ENCODE measurements around the gene FAM118A.
"Not testable (repeated sequence)": the region's sequence is repeated elsewhere in the genome, so short reads cannot be mapped to it uniquely, and the experiment has no call there.

Gene FAM118A

DNA sequence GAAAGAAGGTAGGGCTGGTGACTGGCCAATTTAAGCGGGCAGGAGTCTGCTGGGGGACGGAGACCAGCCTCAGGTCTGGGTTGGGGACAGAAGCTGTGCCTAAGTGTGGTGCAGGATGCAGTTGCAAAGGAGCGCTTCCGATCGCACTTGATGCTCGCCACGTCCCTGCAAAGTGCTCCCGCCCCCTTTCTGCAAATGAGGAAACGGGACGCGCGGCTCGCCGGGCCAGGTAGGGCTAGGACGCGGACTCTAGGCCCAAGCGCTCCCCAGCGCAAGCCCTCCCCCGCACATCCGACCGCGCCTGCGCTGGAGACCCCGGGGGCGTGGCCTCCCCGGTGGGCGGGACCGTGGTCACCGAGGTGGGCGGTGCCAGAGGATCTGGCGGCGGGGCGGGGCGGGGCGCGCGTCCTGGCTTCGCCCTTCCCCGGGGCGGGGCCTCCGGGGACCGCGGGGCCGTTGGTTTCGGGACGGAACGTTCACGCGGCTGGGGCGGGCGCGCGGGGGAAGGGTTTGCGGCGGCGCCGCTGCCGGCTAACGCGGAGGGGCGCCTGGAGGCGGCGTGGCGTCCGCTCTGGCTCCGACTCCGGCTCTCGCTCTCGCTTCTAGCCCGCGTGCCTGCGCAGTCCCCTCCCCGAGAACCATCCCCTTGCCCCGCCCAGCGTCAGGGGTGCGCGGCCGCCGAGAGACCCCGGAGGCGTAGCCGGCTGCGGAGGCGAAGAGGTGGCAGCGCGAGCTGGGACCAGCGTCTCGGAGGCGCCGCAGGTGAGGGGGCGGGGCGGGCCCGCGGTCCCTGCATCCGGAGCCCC is at the start of gene FAM118A:
TSS of gene FAM118A (plus strand) at position 513 of the 806 bp plus-strand sequence. CDS start 12,446 bp downstream, outside the sequence.
- Histone ChIP-seq H3K4me3 (ENCODE audit: low read length in 2 of 2) (peak within 1 kb of the TSS; percentile 79 to 80), H3K27me3 (ENCODE audit: control insufficient read depth in 2 of 2, insufficient read depth in 2 of 2, low read length in 2 of 2) (no peaks in the 10 kb centered on the region), H3K27ac (ENCODE audit: low read depth in 2 of 2, low read length in 2 of 2) (peak within 1 kb of the TSS; percentile 95 to 96), H3K4me1 (ENCODE audit: control insufficient read depth in 2 of 2, insufficient read depth in 2 of 2, low read length in 2 of 2) (peaks cover 24 to 31% of the 10 kb centered on the region in 2 donors), H3K9ac (ENCODE audit: low read depth in 1 of 2, low read length in 2 of 2) (peak within 1 kb of the TSS; percentile 83 to 85), H3K36me3 (ENCODE audit: control insufficient read depth in 2 of 2, insufficient read depth in 2 of 2, low read length in 2 of 2) (peaks cover 0 to 6% of the 10 kb centered on the region in 2 donors), H3K9me3 (ENCODE audit: control insufficient read depth in 2 of 2, low read length in 2 of 2) (no peaks in the 10 kb centered on the region)

DNA sequence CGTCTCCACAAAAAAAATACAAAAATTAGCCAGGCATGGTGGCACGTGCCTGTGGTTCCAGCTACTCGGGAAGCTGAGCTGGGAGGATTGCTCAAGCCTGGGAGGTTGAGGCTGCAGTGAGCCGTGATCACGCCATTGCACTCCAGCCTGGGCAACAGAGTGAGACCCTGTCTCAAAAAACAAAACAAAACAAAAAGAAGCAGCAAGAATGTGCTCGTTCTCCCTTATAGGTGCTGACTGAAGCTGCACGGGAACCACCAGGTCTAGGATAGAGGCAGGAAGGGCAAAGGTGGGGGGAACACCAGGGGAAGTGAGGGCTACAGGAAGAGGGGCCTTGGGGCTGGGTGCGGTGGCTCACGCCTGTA is 49.4 kb upstream of the FAM118A start:
- peaks cover 11 to 17% of the 10 kb centered on the region in 2 donors for H3K4me1 ChIP-seq (ENCODE audit: control insufficient read depth in 2 of 2, insufficient read depth in 2 of 2, low read length in 2 of 2)
- H3K9ac ChIP-seq (ENCODE audit: low read depth in 1 of 2, low read length in 2 of 2); H3K27me3 ChIP-seq (ENCODE audit: control insufficient read depth in 2 of 2, insufficient read depth in 2 of 2, low read length in 2 of 2); H3K36me3 ChIP-seq (ENCODE audit: control insufficient read depth in 2 of 2, insufficient read depth in 2 of 2, low read length in 2 of 2); H3K4me3 ChIP-seq (ENCODE audit: low read length in 2 of 2); H3K9me3 ChIP-seq (ENCODE audit: control insufficient read depth in 2 of 2, low read length in 2 of 2); H3K27ac ChIP-seq (ENCODE audit: low read depth in 2 of 2, low read length in 2 of 2): not testable (repeated sequence)

- H3K27me3 ChIP-seq (ENCODE audit: control insufficient read depth in 2 of 2, insufficient read depth in 2 of 2, low read length in 2 of 2): no peaks in the 10 kb centered on the region
- H3K27ac ChIP-seq (ENCODE audit: low read depth in 2 of 2, low read length in 2 of 2): no peak overlapping the region
- H3K36me3 ChIP-seq (ENCODE audit: control insufficient read depth in 2 of 2, insufficient read depth in 2 of 2, low read length in 2 of 2): no peaks in the 10 kb centered on the region
- no peak overlapping the region for H3K4me3 ChIP-seq (ENCODE audit: low read length in 2 of 2)
- H3K9ac ChIP-seq (ENCODE audit: low read depth in 1 of 2, low read length in 2 of 2): no peak overlapping the region
- H3K9me3 ChIP-seq (ENCODE audit: control insufficient read depth in 2 of 2, low read length in 2 of 2): no peaks in the 10 kb centered on the region
- H3K4me1 ChIP-seq (ENCODE audit: control insufficient read depth in 2 of 2, insufficient read depth in 2 of 2, low read length in 2 of 2): peaks cover 11 to 17% of the 10 kb centered on the region in 2 donors
These were observed 48.2 kb upstream of the FAM118A start for GRCh38 chr22:45261407-45262088.

- H3K9me3 ChIP-seq (ENCODE audit: control insufficient read depth in 2 of 2, low read length in 2 of 2): no peaks in the 10 kb centered on the region
- no peak overlapping the region for H3K4me3 ChIP-seq (ENCODE audit: low read length in 2 of 2)
- peaks cover 11 to 17% of the 10 kb centered on the region in 2 donors for H3K4me1 ChIP-seq (ENCODE audit: control insufficient read depth in 2 of 2, insufficient read depth in 2 of 2, low read length in 2 of 2)
- peak overlapping the region in 1 of 2 donors; percentile 63 for H3K27ac ChIP-seq (ENCODE audit: low read depth in 2 of 2, low read length in 2 of 2)
- no peak overlapping the region for H3K9ac ChIP-seq (ENCODE audit: low read depth in 1 of 2, low read length in 2 of 2)
- no peaks in the 10 kb centered on the region for H3K27me3 ChIP-seq (ENCODE audit: control insufficient read depth in 2 of 2, insufficient read depth in 2 of 2, low read length in 2 of 2)
- H3K36me3 ChIP-seq (ENCODE audit: control insufficient read depth in 2 of 2, insufficient read depth in 2 of 2, low read length in 2 of 2): no peaks in the 10 kb centered on the region
These were observed 47.4 kb upstream of the FAM118A start for GRCh38 chr22:45262195-45262930.

GRCh38 chr22:45262931-45263462 is 46.7 kb upstream of the FAM118A start:
- H3K27ac ChIP-seq (ENCODE audit: low read depth in 2 of 2, low read length in 2 of 2): peak overlapping the region in 1 of 2 donors; percentile 63

DNA sequence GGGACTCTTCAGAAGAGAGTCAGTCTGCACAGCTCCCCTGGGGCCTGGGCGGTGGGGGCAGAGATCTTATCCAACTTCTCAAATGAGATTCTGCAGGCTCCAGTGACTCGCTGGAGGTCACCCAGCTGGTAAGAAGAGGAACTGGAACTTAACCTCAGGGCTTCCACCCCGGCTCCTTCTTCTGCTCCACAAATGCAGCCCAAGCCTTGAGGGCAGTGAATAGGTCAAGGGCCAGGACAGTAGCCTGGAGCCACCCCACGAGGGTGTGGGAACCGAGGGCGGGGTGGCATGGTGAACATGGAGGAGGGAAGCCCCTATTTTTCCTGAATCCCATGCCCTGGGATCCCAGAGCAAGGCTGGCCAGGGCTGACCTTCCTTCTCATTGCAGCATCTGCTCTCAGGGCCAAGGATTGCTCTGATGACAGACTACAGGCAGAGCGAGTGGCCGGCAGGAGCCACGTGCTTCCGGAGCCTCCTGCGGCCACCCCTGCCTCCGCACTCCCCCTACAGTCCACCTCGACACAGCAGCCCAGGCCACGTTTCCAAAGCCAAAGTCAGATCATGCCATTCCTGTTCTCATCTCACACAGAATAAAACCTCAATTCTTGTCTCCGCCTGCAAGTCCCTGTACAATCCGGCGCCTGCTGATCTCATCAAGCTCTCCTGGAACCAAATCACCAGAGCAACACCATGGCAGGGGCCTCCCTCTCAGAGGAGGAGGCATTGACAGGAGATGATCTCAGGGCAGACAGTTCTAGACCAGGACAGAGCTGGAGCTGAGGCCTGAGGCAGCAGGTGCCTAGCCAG is 46.1 kb upstream of the FAM118A start:
- H3K4me3 ChIP-seq (ENCODE audit: low read length in 2 of 2): no peak overlapping the region
- H3K9ac ChIP-seq (ENCODE audit: low read depth in 1 of 2, low read length in 2 of 2): peak overlapping the region in 1 of 2 donors; percentile 24
- H3K27me3 ChIP-seq (ENCODE audit: control insufficient read depth in 2 of 2, insufficient read depth in 2 of 2, low read length in 2 of 2): no peaks in the 10 kb centered on the region
- H3K9me3 ChIP-seq (ENCODE audit: control insufficient read depth in 2 of 2, low read length in 2 of 2): no peaks in the 10 kb centered on the region
- no peaks in the 10 kb centered on the region for H3K36me3 ChIP-seq (ENCODE audit: control insufficient read depth in 2 of 2, insufficient read depth in 2 of 2, low read length in 2 of 2)
- peak overlapping the region in 1 of 2 donors; percentile 63 for H3K27ac ChIP-seq (ENCODE audit: low read depth in 2 of 2, low read length in 2 of 2)
- H3K4me1 ChIP-seq (ENCODE audit: control insufficient read depth in 2 of 2, insufficient read depth in 2 of 2, low read length in 2 of 2): peaks cover 12 to 19% of the 10 kb centered on the region in 2 donors

More at GRCh38 chr22:45262931-45263462, 46.7 kb upstream of the FAM118A start:
- Histone ChIP-seq H3K4me1 (ENCODE audit: control insufficient read depth in 2 of 2, insufficient read depth in 2 of 2, low read length in 2 of 2) (peaks cover 11 to 17% of the 10 kb centered on the region in 2 donors), H3K4me3 (ENCODE audit: low read length in 2 of 2) (no peak overlapping the region), H3K36me3 (ENCODE audit: control insufficient read depth in 2 of 2, insufficient read depth in 2 of 2, low read length in 2 of 2) (no peaks in the 10 kb centered on the region), H3K27me3 (ENCODE audit: control insufficient read depth in 2 of 2, insufficient read depth in 2 of 2, low read length in 2 of 2) (no peaks in the 10 kb centered on the region), H3K9ac (ENCODE audit: low read depth in 1 of 2, low read length in 2 of 2) (no peak overlapping the region), H3K9me3 (ENCODE audit: control insufficient read depth in 2 of 2, low read length in 2 of 2) (no peaks in the 10 kb centered on the region)

GRCh38 chr22:45265535-45265934 is 44.2 kb upstream of the FAM118A start:
- no peak overlapping the region for H3K4me3 ChIP-seq (ENCODE audit: low read length in 2 of 2)
- H3K9me3 ChIP-seq (ENCODE audit: control insufficient read depth in 2 of 2, low read length in 2 of 2): no peaks in the 10 kb centered on the region
- no peaks in the 10 kb centered on the region for H3K27me3 ChIP-seq (ENCODE audit: control insufficient read depth in 2 of 2, insufficient read depth in 2 of 2, low read length in 2 of 2)
- H3K36me3 ChIP-seq (ENCODE audit: control insufficient read depth in 2 of 2, insufficient read depth in 2 of 2, low read length in 2 of 2): no peaks in the 10 kb centered on the region
- H3K9ac ChIP-seq (ENCODE audit: low read depth in 1 of 2, low read length in 2 of 2): no peak overlapping the region
- H3K4me1 ChIP-seq (ENCODE audit: control insufficient read depth in 2 of 2, insufficient read depth in 2 of 2, low read length in 2 of 2): peaks cover 20 to 31% of the 10 kb centered on the region in 2 donors
- H3K27ac ChIP-seq (ENCODE audit: low read depth in 2 of 2, low read length in 2 of 2): no peak overlapping the region

- Histone ChIP-seq H3K27me3 (ENCODE audit: control insufficient read depth in 2 of 2, insufficient read depth in 2 of 2, low read length in 2 of 2) (no peaks in the 10 kb centered on the region), H3K9me3 (ENCODE audit: control insufficient read depth in 2 of 2, low read length in 2 of 2) (no peaks in the 10 kb centered on the region), H3K27ac (ENCODE audit: low read depth in 2 of 2, low read length in 2 of 2) (no peak overlapping the region), H3K36me3 (ENCODE audit: control insufficient read depth in 2 of 2, insufficient read depth in 2 of 2, low read length in 2 of 2) (no peaks in the 10 kb centered on the region), H3K4me3 (ENCODE audit: low read length in 2 of 2) (peak overlapping the region; percentile 63 to 81), H3K4me1 (ENCODE audit: control insufficient read depth in 2 of 2, insufficient read depth in 2 of 2, low read length in 2 of 2) (peaks cover 30 to 38% of the 10 kb centered on the region in 2 donors), H3K9ac (ENCODE audit: low read depth in 1 of 2, low read length in 2 of 2) (peak overlapping the region; percentile 52 to 65)
These were observed 41.4 kb upstream of the FAM118A start for GRCh38 chr22:45268167-45268957.

Measured in mucosa of rectum (tissue), 2 donors.